SU-DHL-6 (cell line): ENCODE measurements around the gene MRPL41.
"Not testable (repeated sequence)": the region's sequence is repeated elsewhere in the genome, so short reads cannot be mapped to it uniquely, and the experiment has no call there.

ENCODE experiments used
- H2AFZ ChIP-seq: fragments of 200-600 bp; sonication (generic); 2 replicates; pipeline ENCODE4 v1.6.1; 2014; ENCODE audit warnings: low read depth, mild to moderate bottlenecking, moderate library complexity, mixed read lengths, antibody characterized with exemption, low read length; ENCODE audit not compliant: severe bottlenecking
- H3F3A ChIP-seq: fragments of 200-600 bp; shearing (Covaris generic); 2 replicates; pipeline ENCODE4 v1.6.0; 2016; ENCODE audit warnings: antibody characterized with exemption, mild to moderate bottlenecking; ENCODE audit not compliant: insufficient read depth
- H3K27ac ChIP-seq: fragments of 200-600 bp; sonication (generic); 2 replicates; pipeline ENCODE4 v1.5.1; 2016; ENCODE audit warnings: low read depth, mild to moderate bottlenecking, low read length, moderate library complexity, mixed read lengths
- H3K27me3 ChIP-seq: fragments of 200-600 bp; sonication (generic), shearing (Covaris generic); 2 replicates; pipeline ENCODE4 v1.6.0; 2014; ENCODE audit warnings: mild to moderate bottlenecking, low read length
- H3K36me3 ChIP-seq: fragments of 200-600 bp; sonication (generic); 2 replicates; pipeline ENCODE4 v1.6.1; 2014; ENCODE audit warnings: mild to moderate bottlenecking, low read length, mixed read lengths
- H3K4me2 ChIP-seq: fragments of 300-600, 200-600 bp; shearing (Covaris generic), sonication (generic); 2 replicates; pipeline ENCODE4 v1.6.0; 2014; ENCODE audit warnings: low read length, low read depth, mild to moderate bottlenecking; ENCODE audit not compliant: poor library complexity, severe bottlenecking
- H3K4me3 ChIP-seq: fragments of 200-600 bp; sonication (generic); 2 replicates; pipeline ENCODE4 v1.5.1; 2014; ENCODE audit warnings: antibody characterized with exemption, low read length, mild to moderate bottlenecking, mixed read lengths; ENCODE audit not compliant: insufficient read depth, poor library complexity, severe bottlenecking
- H3K79me2 ChIP-seq: fragments of 200-600 bp; sonication (generic); 2 replicates; pipeline ENCODE4 v1.6.1; 2014; ENCODE audit warnings: mild to moderate bottlenecking, low read length, moderate library complexity; ENCODE audit not compliant: insufficient read depth
- H3K9ac ChIP-seq: fragments of 200-600 bp; sonication (generic); 2 replicates; pipeline ENCODE4 v1.7.0; 2014; ENCODE audit warnings: mild to moderate bottlenecking, low read length
- H3K9me2 ChIP-seq: fragments of 200-600 bp; sonication (generic); replicated peaks from 2 replicates; pipeline ENCODE4 v1.6.1; 2014; ENCODE audit warnings: low read length; ENCODE audit not compliant: insufficient read depth
- H3K9me3 ChIP-seq: fragments of 200-600 bp; sonication (generic); 2 replicates; pipeline ENCODE4 v1.6.1; 2014; ENCODE audit warnings: low read length, mixed read lengths; ENCODE audit not compliant: insufficient read depth
- H4K20me1 ChIP-seq: fragments of 200-600 bp; sonication (generic); 2 replicates; pipeline ENCODE4 v1.6.1; 2014; ENCODE audit warnings: low read depth, mild to moderate bottlenecking, antibody characterized with exemption, low read length, moderate library complexity, mixed read lengths
- EZH2phosphoT487 ChIP-seq: fragments of 200-600 bp; sonication (generic), shearing (Covaris generic); conservative IDR thresholded peaks from 2 replicates; pipeline ENCODE4 v1.6.1; 2018; ENCODE audit warnings: mild to moderate bottlenecking, antibody characterized with exemption, low read length, moderate library complexity, mixed read lengths
- TF ChIP-seq, protein P1 (sequence below): fragments of 200-600 bp; sonication (generic); IDR thresholded peaks from one replicate; pipeline ENCODE4 v1.5.1; 2017; ENCODE audit warnings: antibody characterized with exemption, mild to moderate bottlenecking, low read length, moderate library complexity; ENCODE audit not compliant: insufficient read depth, poor library complexity, severe bottlenecking

The MRPL41 gene

DNA sequence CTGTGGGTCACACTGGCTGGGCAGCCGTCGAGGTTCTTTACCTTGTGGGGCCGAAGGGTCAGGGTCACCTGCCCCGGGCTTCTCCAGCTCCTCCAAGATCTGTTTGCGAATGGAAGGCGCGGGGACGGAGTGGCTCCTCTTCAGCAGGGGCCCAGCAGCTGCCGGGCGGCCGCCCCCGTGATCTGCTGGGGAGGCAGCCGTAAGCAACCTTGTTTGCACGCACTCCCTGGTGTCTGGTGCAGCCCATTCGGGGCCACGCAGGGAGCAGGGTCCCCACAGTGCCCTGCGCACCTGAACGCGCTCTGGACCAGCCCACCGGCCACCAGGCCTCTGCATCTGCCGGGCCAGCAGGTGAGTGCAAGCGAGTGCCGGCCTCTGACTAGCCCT, 36.3 kb upstream of the MRPL41 start:
- Histone ChIP-seq H2AFZ (no peak overlapping the region), H3K4me2 (no peak overlapping the region), H3K9ac (no peak overlapping the region), H3K9me2 (no peaks in the 10 kb centered on the region), H3K79me2 (no peaks in the 10 kb centered on the region), H3K9me3 (no peaks in the 10 kb centered on the region), H3F3A (no peaks in the 10 kb centered on the region), H3K27me3 (no peaks in the 10 kb centered on the region), H4K20me1 (no peaks in the 10 kb centered on the region), H3K27ac (no peak overlapping the region), H3K36me3 (no peaks in the 10 kb centered on the region), H3K4me3 (no peak overlapping the region)
- no peak for TF ChIP-seq EZH2phosphoT487
- TF ChIP-seq, protein P1, sequence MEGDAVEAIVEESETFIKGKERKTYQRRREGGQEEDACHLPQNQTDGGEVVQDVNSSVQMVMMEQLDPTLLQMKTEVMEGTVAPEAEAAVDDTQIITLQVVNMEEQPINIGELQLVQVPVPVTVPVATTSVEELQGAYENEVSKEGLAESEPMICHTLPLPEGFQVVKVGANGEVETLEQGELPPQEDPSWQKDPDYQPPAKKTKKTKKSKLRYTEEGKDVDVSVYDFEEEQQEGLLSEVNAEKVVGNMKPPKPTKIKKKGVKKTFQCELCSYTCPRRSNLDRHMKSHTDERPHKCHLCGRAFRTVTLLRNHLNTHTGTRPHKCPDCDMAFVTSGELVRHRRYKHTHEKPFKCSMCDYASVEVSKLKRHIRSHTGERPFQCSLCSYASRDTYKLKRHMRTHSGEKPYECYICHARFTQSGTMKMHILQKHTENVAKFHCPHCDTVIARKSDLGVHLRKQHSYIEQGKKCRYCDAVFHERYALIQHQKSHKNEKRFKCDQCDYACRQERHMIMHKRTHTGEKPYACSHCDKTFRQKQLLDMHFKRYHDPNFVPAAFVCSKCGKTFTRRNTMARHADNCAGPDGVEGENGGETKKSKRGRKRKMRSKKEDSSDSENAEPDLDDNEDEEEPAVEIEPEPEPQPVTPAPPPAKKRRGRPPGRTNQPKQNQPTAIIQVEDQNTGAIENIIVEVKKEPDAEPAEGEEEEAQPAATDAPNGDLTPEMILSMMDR: no peak

DNA sequence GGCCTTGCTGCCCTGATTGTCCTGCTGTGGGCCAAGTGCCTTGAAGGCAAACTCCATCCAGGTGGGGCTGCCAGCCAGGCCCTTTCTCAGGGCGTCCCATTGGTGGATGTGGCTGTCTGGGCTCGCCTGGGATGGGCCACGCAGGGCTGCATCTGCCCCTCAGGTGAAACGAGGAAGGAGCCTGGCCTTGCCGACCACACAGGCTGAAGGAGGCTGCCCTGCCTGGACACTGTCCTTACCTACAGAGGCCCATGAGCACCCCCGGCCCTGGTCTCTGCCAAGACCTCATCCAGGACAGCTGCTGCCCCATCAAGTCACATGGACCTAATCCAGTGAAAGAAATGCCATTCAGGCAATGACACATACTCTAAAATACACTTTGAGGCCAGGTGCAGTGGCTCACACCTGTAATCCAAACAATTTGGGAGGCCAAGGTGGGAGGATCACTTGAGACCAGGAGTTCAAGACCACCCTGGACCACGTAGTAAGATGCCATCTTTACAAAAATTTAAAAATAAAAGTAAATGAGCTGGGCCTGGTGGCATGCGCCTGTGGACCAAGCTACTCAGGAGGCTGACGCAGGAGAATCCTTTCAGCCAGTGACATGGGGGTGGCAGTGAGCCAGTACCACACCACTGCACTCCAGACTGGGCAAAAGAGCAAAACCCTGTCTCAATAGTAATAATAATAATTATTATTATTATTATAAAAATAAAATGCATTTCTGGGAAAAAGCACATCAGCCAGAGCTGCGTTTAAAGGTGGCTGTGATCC, 35.3 kb upstream of the MRPL41 start:
- Histone ChIP-seq H3K27me3 (no peaks in the 10 kb centered on the region), H3F3A (no peaks in the 10 kb centered on the region), H3K4me2 (no peak overlapping the region), H3K9ac (no peak overlapping the region), H4K20me1 (no peaks in the 10 kb centered on the region), H2AFZ (no peak overlapping the region), H3K9me2 (no peaks in the 10 kb centered on the region), H3K79me2 (no peaks in the 10 kb centered on the region), H3K27ac (no peak overlapping the region), H3K36me3 (no peaks in the 10 kb centered on the region), H3K9me3 (no peaks in the 10 kb centered on the region), H3K4me3 (no peak overlapping the region)
- TF ChIP-seq, protein P1: no peak
- TF ChIP-seq EZH2phosphoT487: no peak

DNA sequence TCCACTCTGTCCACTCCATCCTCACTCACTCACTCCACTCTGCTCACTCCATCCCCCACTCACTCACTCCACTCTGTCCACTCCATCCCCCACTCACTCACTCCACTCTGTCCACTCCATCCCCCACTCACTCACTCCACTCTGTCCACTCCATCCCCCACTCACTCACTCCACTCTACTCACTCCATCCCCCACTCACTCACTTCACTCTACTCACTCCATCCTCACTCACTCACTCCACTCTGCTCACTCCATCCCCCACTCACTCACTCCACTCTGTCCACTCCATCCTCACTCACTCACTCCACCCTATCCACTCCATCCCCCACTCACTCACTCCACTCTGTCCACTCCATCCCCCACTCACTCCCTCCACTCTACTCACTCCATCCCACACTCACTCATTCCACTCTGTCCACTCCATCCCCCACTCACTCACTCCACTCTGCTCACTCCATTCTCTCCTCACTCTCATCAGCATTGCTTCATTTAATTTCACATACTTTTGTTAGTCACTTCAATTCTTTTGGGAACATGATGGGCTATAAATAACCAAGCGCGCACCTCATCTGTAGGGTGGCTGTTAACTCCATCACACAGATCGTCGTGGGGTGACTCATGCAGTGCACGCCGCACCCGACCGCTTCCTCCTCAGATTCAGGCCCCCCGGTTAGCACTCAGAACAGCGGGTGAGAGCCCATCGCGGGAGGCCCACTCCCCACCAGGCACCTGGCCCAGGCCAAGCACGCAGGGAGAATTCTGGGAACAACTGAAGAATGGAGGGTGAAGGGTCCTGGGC, 32.8 kb upstream of the MRPL41 start:
- H3K4me2 ChIP-seq, H3K27ac ChIP-seq, H4K20me1 ChIP-seq, H3K27me3 ChIP-seq, H3K9ac ChIP-seq, H2AFZ ChIP-seq, H3K4me3 ChIP-seq, H3K79me2 ChIP-seq, H3K9me3 ChIP-seq, H3K9me2 ChIP-seq, H3F3A ChIP-seq, H3K36me3 ChIP-seq: not testable (repeated sequence)

- TF ChIP-seq, protein P1: no peak
- no peak for TF ChIP-seq EZH2phosphoT487
- H3K4me2 ChIP-seq: no peak overlapping the region
- no peaks in the 10 kb centered on the region for H3K9me3 ChIP-seq
- no peak overlapping the region for H3K4me3 ChIP-seq
- H3K79me2 ChIP-seq: no peaks in the 10 kb centered on the region
- no peaks in the 10 kb centered on the region for H4K20me1 ChIP-seq
- no peak overlapping the region for H3K27ac ChIP-seq
- no peaks in the 10 kb centered on the region for H3K36me3 ChIP-seq
- no peak overlapping the region for H2AFZ ChIP-seq
- no peaks in the 10 kb centered on the region for H3K27me3 ChIP-seq
- no peak overlapping the region for H3K9ac ChIP-seq
- H3K9me2 ChIP-seq: no peaks in the 10 kb centered on the region
- H3F3A ChIP-seq: no peaks in the 10 kb centered on the region
Measured at GRCh38 chr9:137519553-137519952, 32.1 kb upstream of the MRPL41 start.
